DND-41 (cell line): ENCODE data around the gene OR4M1.
"Not testable (repeated sequence)": the region's sequence is repeated elsewhere in the genome, so short reads cannot be mapped to it uniquely, and the experiment has no call there.

Experiments
- ATAC-seq: fragments of 200-7000 bp; cut with Tn5 transposase; 3 replicates; pipeline ENCODE4 v1.9.1; 2021; ENCODE audit warnings: low read depth; ENCODE audit not compliant: insufficient read depth
- DNase-seq: peaks from one replicate; pipeline ENCODE4 v3.0.0-alpha.2; 2020
- H2AFZ ChIP-seq: 2 replicates; pipeline ENCODE4 v1.6.0; 2012; ENCODE audit warnings: low read depth, low read length
- H3K27ac ChIP-seq: 2 replicates; pipeline ENCODE4 v1.5.1; 2012; ENCODE audit warnings: low read length, inconsistent platforms
- H3K27me3 ChIP-seq: fragments of 200-600 bp; sonication (generic); 2 replicates; pipeline ENCODE4 v1.6.0; 2012; ENCODE audit warnings: low read length, mild to moderate bottlenecking, inconsistent platforms; ENCODE audit not compliant: insufficient read depth, poor library complexity
- H3K36me3 ChIP-seq: 2 replicates; pipeline ENCODE4 v1.5.1; 2012; ENCODE audit warnings: low read length, inconsistent platforms; ENCODE audit not compliant: insufficient read depth
- H3K4me1 ChIP-seq: 2 replicates; pipeline ENCODE4 v1.5.1; 2012; ENCODE audit warnings: mild to moderate bottlenecking, low read length; ENCODE audit not compliant: insufficient read depth
- H3K4me2 ChIP-seq: 2 replicates; pipeline ENCODE4 v1.6.0; 2012; ENCODE audit warnings: mild to moderate bottlenecking, moderate library complexity, low read length, inconsistent platforms; ENCODE audit not compliant: insufficient read depth
- H3K4me3 ChIP-seq, 2 experiments: fragments of 200-600 bp in 1 of 2; shearing (Covaris generic) in 1 of 2; 2 replicates each; pipeline ENCODE4 v1.5.1; 2012 to 2016; ENCODE audit warnings: inconsistent platforms in 2 of 2, low read length in 2 of 2, mild to moderate bottlenecking in 2 of 2, low read depth in 1 of 2, moderate library complexity in 1 of 2
- H3K79me2 ChIP-seq: 2 replicates; pipeline ENCODE4 v1.6.0; 2012; ENCODE audit warnings: low read length, inconsistent platforms; ENCODE audit not compliant: insufficient read depth
- H3K9ac ChIP-seq: 2 replicates; pipeline ENCODE4 v1.6.0; 2012; ENCODE audit warnings: low read depth, mild to moderate bottlenecking, inconsistent platforms, low read length, moderate library complexity
- H3K9me3 ChIP-seq: 2 replicates; pipeline ENCODE4 v1.5.1; 2012; ENCODE audit warnings: low read length, moderate library complexity, mild to moderate bottlenecking, inconsistent platforms; ENCODE audit not compliant: insufficient read depth, severe bottlenecking
- H4K20me1 ChIP-seq: 2 replicates; pipeline ENCODE4 v1.6.0; 2012; ENCODE audit warnings: low read length; ENCODE audit not compliant: insufficient read depth
- EZH2 ChIP-seq: IDR thresholded peaks from 3 replicates; pipeline ENCODE4 v1.6.1; 2012; ENCODE audit warnings: borderline replicate concordance, low read depth, mild to moderate bottlenecking, moderate library complexity, low read length, inconsistent platforms; ENCODE audit not compliant: severe bottlenecking
- TF ChIP-seq, protein P1 (sequence below): IDR thresholded peaks from 2 replicates; pipeline ENCODE4 v1.5.1; 2012; ENCODE audit warnings: borderline replicate concordance, low read length, moderate library complexity, mild to moderate bottlenecking; ENCODE audit not compliant: poor library complexity, severe bottlenecking; ENCODE audit errors: extremely low read depth

The OR4M1 gene

DNA sequence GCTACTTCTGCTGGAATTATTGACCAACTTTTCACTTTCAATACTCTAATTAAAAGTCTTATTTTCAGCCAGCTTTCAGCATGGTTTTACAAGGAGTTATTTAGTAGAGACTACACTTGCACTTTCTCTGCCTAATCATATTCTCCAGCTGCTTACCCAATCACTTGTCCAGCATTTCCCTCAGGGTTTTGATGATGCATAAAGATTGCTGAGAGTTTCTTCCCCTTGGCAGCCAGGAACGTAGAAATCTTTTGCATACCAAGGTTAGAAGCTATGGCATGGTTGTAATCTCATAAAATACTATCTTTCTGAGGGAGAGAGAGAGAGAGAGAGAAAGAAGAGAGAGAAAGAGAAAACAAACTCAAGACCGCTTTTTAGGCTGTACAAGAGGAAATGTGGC, 19.1 kb upstream of the OR4M1 start:
- ATAC-seq, result no peak
- no peaks in the 10 kb centered on the region for H3K79me2 ChIP-seq
- DNase-seq, result no peak
- no peak overlapping the region for H3K4me2 ChIP-seq
- peaks cover 3% of the 10 kb centered on the region for H3K27me3 ChIP-seq
- no peak overlapping the region; a peak in 1 of 4 replicates for H3K4me3 ChIP-seq
- H2AFZ ChIP-seq, result no peak overlapping the region
- no peak overlapping the region for H3K27ac ChIP-seq
- H4K20me1 ChIP-seq, result no peaks in the 10 kb centered on the region
- H3K9me3 ChIP-seq, result no peaks in the 10 kb centered on the region
- TF ChIP-seq EZH2, result no peak
- TF ChIP-seq, protein P1, sequence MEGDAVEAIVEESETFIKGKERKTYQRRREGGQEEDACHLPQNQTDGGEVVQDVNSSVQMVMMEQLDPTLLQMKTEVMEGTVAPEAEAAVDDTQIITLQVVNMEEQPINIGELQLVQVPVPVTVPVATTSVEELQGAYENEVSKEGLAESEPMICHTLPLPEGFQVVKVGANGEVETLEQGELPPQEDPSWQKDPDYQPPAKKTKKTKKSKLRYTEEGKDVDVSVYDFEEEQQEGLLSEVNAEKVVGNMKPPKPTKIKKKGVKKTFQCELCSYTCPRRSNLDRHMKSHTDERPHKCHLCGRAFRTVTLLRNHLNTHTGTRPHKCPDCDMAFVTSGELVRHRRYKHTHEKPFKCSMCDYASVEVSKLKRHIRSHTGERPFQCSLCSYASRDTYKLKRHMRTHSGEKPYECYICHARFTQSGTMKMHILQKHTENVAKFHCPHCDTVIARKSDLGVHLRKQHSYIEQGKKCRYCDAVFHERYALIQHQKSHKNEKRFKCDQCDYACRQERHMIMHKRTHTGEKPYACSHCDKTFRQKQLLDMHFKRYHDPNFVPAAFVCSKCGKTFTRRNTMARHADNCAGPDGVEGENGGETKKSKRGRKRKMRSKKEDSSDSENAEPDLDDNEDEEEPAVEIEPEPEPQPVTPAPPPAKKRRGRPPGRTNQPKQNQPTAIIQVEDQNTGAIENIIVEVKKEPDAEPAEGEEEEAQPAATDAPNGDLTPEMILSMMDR, result no peak
- no peaks in the 10 kb centered on the region for H3K36me3 ChIP-seq
- no peak overlapping the region for H3K9ac ChIP-seq
- no peaks in the 10 kb centered on the region for H3K4me1 ChIP-seq

DNA sequence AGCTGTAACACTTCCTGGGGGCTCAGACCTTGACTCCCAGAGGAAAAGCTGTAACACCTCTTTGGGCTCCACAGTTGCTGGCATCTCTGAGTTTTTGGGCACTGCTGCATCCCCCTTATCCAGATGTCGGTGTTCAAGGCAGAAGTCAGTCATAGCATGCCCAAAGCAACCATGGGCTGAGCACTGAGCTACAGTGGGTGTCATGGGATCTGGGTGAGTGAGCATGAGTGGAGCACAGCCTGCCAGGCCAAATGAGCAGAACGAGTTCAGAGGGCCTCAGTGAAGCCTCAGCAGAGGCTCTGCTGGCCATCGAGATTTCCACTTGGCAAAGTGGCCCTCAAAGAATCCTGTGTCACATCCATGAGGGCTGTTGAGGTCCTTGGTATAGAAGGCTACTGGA, 1.8 kb upstream of the OR4M1 start:
- not testable (repeated sequence) for H3K79me2 ChIP-seq, H4K20me1 ChIP-seq, H3K36me3 ChIP-seq, H3K4me3 ChIP-seq, H2AFZ ChIP-seq, ATAC-seq, H3K9ac ChIP-seq, H3K27ac ChIP-seq, H3K4me2 ChIP-seq, DNase-seq, H3K4me1 ChIP-seq, H3K27me3 ChIP-seq
- peaks cover 12% of the 10 kb centered on the region for H3K9me3 ChIP-seq

DNA sequence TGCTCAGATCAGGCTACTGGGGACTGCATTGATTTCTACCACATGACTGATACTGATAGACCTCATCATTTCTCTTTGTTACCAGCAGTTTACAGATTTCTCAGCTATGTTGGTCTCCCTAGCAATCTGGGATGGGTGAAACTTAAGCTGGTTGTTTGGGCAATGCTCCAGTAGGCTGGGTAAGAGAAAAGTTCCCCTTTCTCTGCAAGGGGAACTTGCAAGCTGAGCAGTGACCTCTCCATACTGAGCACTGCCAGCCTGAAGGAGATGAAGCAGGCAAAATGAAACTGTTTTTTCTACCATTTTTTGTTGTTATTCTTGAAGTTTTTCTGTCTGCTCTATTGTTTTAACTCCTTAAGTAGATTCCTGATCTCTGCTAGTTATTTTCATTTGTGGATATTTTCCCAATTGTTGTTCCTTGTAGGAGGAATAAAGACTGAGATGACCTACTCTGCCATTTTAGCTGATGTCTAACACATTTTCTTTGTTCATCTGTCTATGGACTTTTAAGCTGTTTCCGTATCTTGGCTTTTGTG, 1.3 kb upstream of the OR4M1 start:
- no peak for TF ChIP-seq EZH2
- TF ChIP-seq, protein P1, result no peak
- DNase-seq (no peak), ATAC-seq (no peak)
- H3K4me1 ChIP-seq, result no peaks in the 10 kb centered on the region
- H4K20me1 ChIP-seq, result no peaks in the 10 kb centered on the region
- no peak overlapping the region for H3K9ac ChIP-seq
- H2AFZ ChIP-seq, result no peak overlapping the region
- no peaks in the 10 kb centered on the region for H3K79me2 ChIP-seq
- no peak overlapping the region for H3K27ac ChIP-seq
- no peak overlapping the region for H3K4me3 ChIP-seq
- peaks cover 12% of the 10 kb centered on the region for H3K9me3 ChIP-seq
- H3K27me3 ChIP-seq, result peaks cover 5% of the 10 kb centered on the region
- no peak overlapping the region for H3K4me2 ChIP-seq
- H3K36me3 ChIP-seq, result no peaks in the 10 kb centered on the region

DNA sequence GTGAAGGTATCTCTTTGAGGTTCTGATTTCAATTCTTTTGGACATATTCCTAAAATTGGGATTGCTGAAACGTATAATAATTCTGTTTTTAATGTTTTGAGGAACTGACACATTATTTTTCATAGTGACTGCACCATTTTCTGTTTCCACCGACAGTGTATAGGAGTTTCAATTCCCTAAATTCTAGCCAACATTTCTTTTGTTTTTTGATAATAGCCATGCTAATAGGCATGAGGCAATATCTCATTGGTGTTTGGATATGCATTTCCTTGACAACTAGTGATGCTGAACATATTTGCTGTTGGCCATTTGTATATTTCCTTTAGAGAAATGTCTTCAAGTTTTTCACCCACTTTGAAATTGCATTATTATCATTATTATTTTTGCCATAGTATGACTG, 850 bp upstream of the OR4M1 start:
- H4K20me1 ChIP-seq, ATAC-seq, H3K36me3 ChIP-seq, H3K27me3 ChIP-seq, H3K79me2 ChIP-seq, H3K4me1 ChIP-seq, H2AFZ ChIP-seq, H3K4me2 ChIP-seq, DNase-seq, H3K9ac ChIP-seq, H3K4me3 ChIP-seq, H3K27ac ChIP-seq: not testable (repeated sequence)
- H3K9me3 ChIP-seq, result peaks cover 12% of the 10 kb centered on the region
